ENCODE data around the gene CCR1. TPM values are rescaled to one million over a fixed set of nuclear protein-coding genes. Genes with fewer than 3 reads are reported as not detected.

The CCR1 gene
- 2.3 TPM for total RNA-seq

- ATAC-seq (peak; percentile 57), DNase-seq (ENCODE audit: low spot score) (no peak)
Observed at GRCh38 chr3:46208167-46208704, at the start of gene CCR1. CCR1 (minus strand) TSS chr3:46208313; CDS start chr3:46204313, 4,000 bp downstream.

- DNase-seq (ENCODE audit: low spot score) = no peak
- ATAC-seq = no peak
Observed at GRCh38 chr3:46252980-46253379, 44.9 kb upstream of the CCR1 start.

- ATAC-seq (no peak), DNase-seq (ENCODE audit: low spot score) (no peak)
Observed at GRCh38 chr3:46245146-46245545, 37.0 kb upstream of the CCR1 start.

GRCh38 chr3:46243560-46243959 lies 35.4 kb upstream of the CCR1 start:
- ATAC-seq (no peak), DNase-seq (ENCODE audit: low spot score) (no peak)

GRCh38 chr3:46242120-46242519 lies 34.0 kb upstream of the CCR1 start, which contains the start of gene CCR3:
CCR3 (plus strand) TSS chr3:46242460; CDS start chr3:46265159, 22,699 bp downstream.
- no peak for DNase-seq (ENCODE audit: low spot score)
- no peak for ATAC-seq

- DNase-seq (ENCODE audit: low spot score) (no peak), ATAC-seq (no peak)
Observed at GRCh38 chr3:46239952-46240351, 31.8 kb upstream of the CCR1 start.

- DNase-seq (ENCODE audit: low spot score) (no peak), ATAC-seq (no peak)
Observed at GRCh38 chr3:46239301-46239938, 31.3 kb upstream of the CCR1 start.

- no peak for ATAC-seq
- DNase-seq (ENCODE audit: low spot score) = no peak
Observed at GRCh38 chr3:46238386-46238785, 30.3 kb upstream of the CCR1 start.

GRCh38 chr3:46236294-46237054 lies 28.4 kb upstream of the CCR1 start:
- DNase-seq (ENCODE audit: low spot score) = no peak
- ATAC-seq = no peak

GRCh38 chr3:46235425-46235824 lies 27.3 kb upstream of the CCR1 start:
- DNase-seq (ENCODE audit: low spot score) = no peak
- no peak for ATAC-seq

- DNase-seq (ENCODE audit: low spot score) = no peak
Observed at GRCh38 chr3:46233194-46233593, 25.1 kb upstream of the CCR1 start.

GRCh38 chr3:46231323-46231722 lies 23.2 kb upstream of the CCR1 start:
- ATAC-seq (no peak), DNase-seq (ENCODE audit: low spot score) (no peak)

More at GRCh38 chr3:46233194-46233593, 25.1 kb upstream of the CCR1 start:
- ATAC-seq = no peak

GRCh38 chr3:46228260-46229242 lies 20.4 kb upstream of the CCR1 start:
- no peak for ATAC-seq
- no peak for DNase-seq (ENCODE audit: low spot score)

GRCh38 chr3:46222435-46223161 lies 14.5 kb upstream of the CCR1 start:
- DNase-seq (ENCODE audit: low spot score) (no peak), ATAC-seq (no peak)

GRCh38 chr3:46221938-46222337 lies 13.8 kb upstream of the CCR1 start:
- ATAC-seq (no peak), DNase-seq (ENCODE audit: low spot score) (no peak)

- DNase-seq (ENCODE audit: low spot score) (no peak), ATAC-seq (no peak)
Observed at GRCh38 chr3:46221391-46221790, 13.3 kb upstream of the CCR1 start.

- DNase-seq (ENCODE audit: low spot score) (no peak), ATAC-seq (no peak)
Observed at GRCh38 chr3:46218196-46218709, 10.1 kb upstream of the CCR1 start.

- ATAC-seq (no peak), DNase-seq (ENCODE audit: low spot score) (no peak)
Observed at GRCh38 chr3:46215810-46216414, 7.8 kb upstream of the CCR1 start.

GRCh38 chr3:46214751-46215352 lies 6.7 kb upstream of the CCR1 start:
- ATAC-seq (no peak), DNase-seq (ENCODE audit: low spot score) (no peak)

Data from left lobe of liver (tissue), 2 donors.